Measurements from ENCODE around the gene PIAS4. TPM values are rescaled to one million over a fixed set of nuclear protein-coding genes. Genes with fewer than 3 reads are reported as not detected.

Gene PIAS4
- total RNA-seq, 1 donor from 2014 or later, result 29.7 TPM

Small RNAs within 50 kb of the gene (microRNA-seq; reads per million reads assigned to microRNA genes)
- not detected for gene MIR637 (ENCODE audit: borderline number of aligned reads)

Other genes starting within 250 kb of the PIAS4 start
- 17.8 to 20.4 TPM (median 18.2 TPM) in 3 replicates for gene APBA3, start 246.0 kb upstream of the PIAS4 start, total RNA-seq
- 41.6 to 52.4 TPM (median 42.9 TPM) in 3 replicates for gene MRPL54, start 245.1 kb upstream of the PIAS4 start, total RNA-seq
- not detected in 3 replicates for gene RAX2, start 235.5 kb upstream of the PIAS4 start, total RNA-seq
- not detected in 3 replicates for gene MATK, start 221.4 kb upstream of the PIAS4 start, total RNA-seq
- not detected in 3 replicates for gene ZFR2, start 138.7 kb upstream of the PIAS4 start, total RNA-seq
- gene ATCAY, start 127.1 kb upstream of the PIAS4 start, total RNA-seq, result not detected in 3 replicates
- gene NMRK2, start 74.7 kb upstream of the PIAS4 start, total RNA-seq, result not detected in 3 replicates
- gene DAPK3, start 36.6 kb upstream of the PIAS4 start, total RNA-seq, result 131 to 185 TPM (median 170 TPM) in 3 replicates
- 2,036 to 2,432 TPM (median 2,370 TPM) in 3 replicates for gene EEF2, start 22.3 kb upstream of the PIAS4 start, total RNA-seq
- 29.4 to 29.9 TPM (median 29.5 TPM) in 3 replicates for gene ZBTB7A, start 59.2 kb downstream of the PIAS4 start, total RNA-seq
- gene MAP2K2, start 116.4 kb downstream of the PIAS4 start, total RNA-seq, result 131 to 168 TPM (median 158 TPM) in 3 replicates
- not detected in 3 replicates for gene CREB3L3, start 145.9 kb downstream of the PIAS4 start, total RNA-seq
- 19.5 to 21.9 TPM (median 19.7 TPM) in 3 replicates for gene SIRT6, start 174.8 kb downstream of the PIAS4 start, total RNA-seq
- gene ANKRD24, start 175.0 kb downstream of the PIAS4 start, total RNA-seq, result 0.47 to 1.3 TPM (median 0.92 TPM) in 3 replicates
- gene EBI3, start 221.8 kb downstream of the PIAS4 start, total RNA-seq, result 1.2 to 2.6 TPM (median 1.2 TPM) in 3 replicates
- 12.2 to 13.7 TPM (median 13.3 TPM) in 3 replicates for gene YJU2, start 239.3 kb downstream of the PIAS4 start, total RNA-seq

Measured in chondrocyte (in vitro differentiated cells).